EL (cell line): ENCODE data around the gene AFF3.
A peak's percentile ranks its signal among the peaks of the same experiment; 100 is the strongest.

Experiments
- DNase-seq: peaks from one replicate; pipeline ENCODE4 v3.0.0-alpha.2; 2016

The AFF3 gene

GRCh38 chr2:99812426-99812825 is 330.0 kb downstream of the AFF3 start:
- DNase-seq: no peak

- peak; percentile 93 for DNase-seq
Measured at GRCh38 chr2:99811544-99811943, 330.8 kb downstream of the AFF3 start.

GRCh38 chr2:99810225-99810624 is 332.2 kb downstream of the AFF3 start:
- no peak for DNase-seq

GRCh38 chr2:99809259-99809900 is 333.0 kb downstream of the AFF3 start:
- no peak for DNase-seq

- DNase-seq: no peak
Measured at GRCh38 chr2:99808361-99809200, 333.8 kb downstream of the AFF3 start.

- DNase-seq: peak; percentile 95
Measured at GRCh38 chr2:99806758-99807157, 335.6 kb downstream of the AFF3 start.

GRCh38 chr2:99805930-99806476 is 336.4 kb downstream of the AFF3 start:
- DNase-seq: no peak

- DNase-seq: peak; percentile 59
Measured at GRCh38 chr2:99803846-99804245, 338.5 kb downstream of the AFF3 start.

- DNase-seq: no peak
Measured at GRCh38 chr2:99802734-99803133, 339.7 kb downstream of the AFF3 start.

GRCh38 chr2:99801327-99801901 is 341.0 kb downstream of the AFF3 start:
- DNase-seq: no peak

GRCh38 chr2:99797475-99797874 is 344.9 kb downstream of the AFF3 start:
- no peak for DNase-seq

- no peak for DNase-seq
Measured at GRCh38 chr2:99794414-99794813, 348.0 kb downstream of the AFF3 start.

- DNase-seq: no peak
Measured at GRCh38 chr2:99793022-99793421, 349.4 kb downstream of the AFF3 start.

- DNase-seq: no peak
Measured at GRCh38 chr2:99789849-99790248, 352.5 kb downstream of the AFF3 start.

- no peak for DNase-seq
Measured at GRCh38 chr2:99787769-99788382, 354.5 kb downstream of the AFF3 start.

- DNase-seq: no peak
Measured at GRCh38 chr2:99786636-99787390, 355.6 kb downstream of the AFF3 start.

GRCh38 chr2:99784946-99785345 is 357.4 kb downstream of the AFF3 start:
- DNase-seq: no peak

- DNase-seq: no peak
Measured at GRCh38 chr2:99784282-99784681, 358.1 kb downstream of the AFF3 start.

GRCh38 chr2:99780276-99780675 is 362.1 kb downstream of the AFF3 start:
- DNase-seq: no peak

- DNase-seq: no peak
Measured at GRCh38 chr2:99779276-99779675, 363.1 kb downstream of the AFF3 start.

GRCh38 chr2:99777656-99778290 is 364.6 kb downstream of the AFF3 start:
- no peak for DNase-seq
